MCF 10A (cell line): ENCODE results near the gene TBC1D17. TPM values are rescaled to one million over a fixed set of nuclear protein-coding genes. Genes with fewer than 3 reads are reported as not detected.
"Not testable (repeated sequence)": the region's sequence is repeated elsewhere in the genome, so short reads cannot be mapped to it uniquely, and the experiment has no call there.

Experiments
- BruUV-seq: library from RNA; stranded (reverse); fragments of 400-500 nt; replicated peaks from 2 replicates; lab custom pipeline; 2021; lab: Mats Ljungman, UMichigan
- CTCF ChIA-PET: fragments of 300-600 bp; sonication (Branson Sonifier 250); formaldehyde crosslinking; extraction: SDS; loops from one replicate; lab custom pipeline; 2021; ENCODE audit warnings: antibody characterized with exemption, inconsistent platforms; lab: Yijun Ruan, JAX
- POLR2A ChIA-PET: fragments of 300-600, 350-650 bp; sonication (Branson Sonifier 250); formaldehyde crosslinking; extraction: SDS; loops from one replicate; lab custom pipeline; 2020; ENCODE audit warnings: antibody characterized with exemption, inconsistent platforms; lab: Yijun Ruan, JAX
- DNase-seq: peaks from one replicate; pipeline ENCODE4 v3.0.0-alpha.2; 2018; ENCODE audit not compliant: unreplicated experiment
- H3K27ac Mint-ChIP-seq: one replicate; pipeline ENCODE4 v1.8.0; 2022; ENCODE audit warnings: mild to moderate bottlenecking, low read depth, mixed read lengths; ENCODE audit not compliant: unreplicated experiment
- H3K27me3 Mint-ChIP-seq: one replicate; pipeline ENCODE4 v1.8.0; 2022; ENCODE audit warnings: mixed read lengths; ENCODE audit not compliant: insufficient read depth, unreplicated experiment
- H3K36me3 Mint-ChIP-seq: one replicate; pipeline ENCODE4 v1.8.0; 2022; ENCODE audit warnings: mild to moderate bottlenecking, moderate library complexity, mixed read lengths; ENCODE audit not compliant: insufficient read depth, unreplicated experiment
- H3K4me1 Mint-ChIP-seq: one replicate; pipeline ENCODE4 v1.8.0; 2022; ENCODE audit warnings: mixed read lengths; ENCODE audit not compliant: insufficient read depth, unreplicated experiment
- H3K4me3 Mint-ChIP-seq: one replicate; pipeline ENCODE4 v1.8.0; 2022; ENCODE audit warnings: mild to moderate bottlenecking, moderate library complexity, mixed read lengths; ENCODE audit not compliant: unreplicated experiment
- H3K9me3 Mint-ChIP-seq: one replicate; pipeline ENCODE4 v1.8.0; 2022; ENCODE audit warnings: mixed read lengths; ENCODE audit not compliant: unreplicated experiment
- intact Hi-C: fragments of 100-400 bp; cut with micrococcal nuclease; formaldehyde crosslinking; loops from 2 replicates; pipeline ENCODE4 v1.14.1; 2022
- total RNA-seq: library from RNA; stranded (reverse); gene quantifications from 2 replicates; pipeline ENCODE4 v1.2.3, GENCODE V29; 2022
- TF ChIP-seq, protein P1 (sequence below): fragments of 200-600 bp; IDR thresholded peaks from one replicate; pipeline ENCODE4 v1.8.0; 2022; ENCODE audit warnings: antibody characterized with exemption, mild to moderate bottlenecking; ENCODE audit not compliant: unreplicated experiment

Gene TBC1D17
- total RNA-seq, 1 experiment from 2014 or later, result 25.5 TPM

DNA sequence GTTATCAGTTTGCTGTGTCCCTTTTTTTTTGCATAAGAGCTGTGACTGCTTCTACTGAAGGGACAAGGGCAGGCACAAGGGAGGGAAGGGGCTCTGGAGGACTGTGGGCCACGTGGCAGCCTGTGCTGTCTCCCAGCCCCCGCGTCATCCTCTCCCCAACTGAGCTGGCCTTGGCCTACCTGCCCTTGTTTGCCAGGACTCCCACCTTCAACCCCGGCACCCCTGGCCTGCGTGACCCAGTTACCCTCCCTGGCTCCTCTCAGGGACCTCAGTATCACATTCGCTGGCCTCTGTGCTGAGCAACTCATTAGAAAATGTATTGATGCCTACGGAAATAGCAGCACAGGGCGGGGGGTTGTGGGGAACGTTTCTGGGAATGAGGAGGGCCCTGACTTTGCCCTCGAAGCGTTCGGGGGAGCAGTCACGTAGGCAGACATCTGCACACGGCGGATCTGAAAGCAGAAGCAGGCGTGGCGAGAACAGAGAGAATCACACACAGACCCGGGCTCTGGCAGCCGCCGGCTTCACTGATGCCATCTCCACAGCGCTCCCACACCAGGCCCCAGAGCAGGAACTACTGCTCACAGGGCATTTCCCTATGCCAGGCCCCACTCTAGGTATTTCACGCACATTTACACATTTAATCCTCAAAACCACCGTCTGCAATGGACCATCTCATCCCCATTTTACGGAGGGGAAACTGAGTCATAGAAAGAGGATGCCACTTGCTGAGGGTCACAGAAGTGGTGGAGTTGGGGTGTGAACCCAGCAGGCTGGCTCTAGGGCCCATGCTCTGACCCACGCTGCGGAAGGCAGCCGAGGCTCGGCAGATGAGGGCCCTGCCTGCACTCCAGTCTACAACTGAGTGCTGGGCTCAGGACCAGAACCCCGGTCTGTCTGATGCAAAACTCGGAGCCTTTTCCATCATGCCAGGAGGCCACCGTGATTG, 45.8 kb downstream of the TBC1D17 start:
- CTCF ChIA-PET, result no interaction called here
- intact Hi-C loops, result no loop called here
- H3K36me3 Mint-ChIP-seq, result peaks cover 51% of the 10 kb centered on the region
- BruUV-seq, result no TSS peak
- TF ChIP-seq, protein P1, sequence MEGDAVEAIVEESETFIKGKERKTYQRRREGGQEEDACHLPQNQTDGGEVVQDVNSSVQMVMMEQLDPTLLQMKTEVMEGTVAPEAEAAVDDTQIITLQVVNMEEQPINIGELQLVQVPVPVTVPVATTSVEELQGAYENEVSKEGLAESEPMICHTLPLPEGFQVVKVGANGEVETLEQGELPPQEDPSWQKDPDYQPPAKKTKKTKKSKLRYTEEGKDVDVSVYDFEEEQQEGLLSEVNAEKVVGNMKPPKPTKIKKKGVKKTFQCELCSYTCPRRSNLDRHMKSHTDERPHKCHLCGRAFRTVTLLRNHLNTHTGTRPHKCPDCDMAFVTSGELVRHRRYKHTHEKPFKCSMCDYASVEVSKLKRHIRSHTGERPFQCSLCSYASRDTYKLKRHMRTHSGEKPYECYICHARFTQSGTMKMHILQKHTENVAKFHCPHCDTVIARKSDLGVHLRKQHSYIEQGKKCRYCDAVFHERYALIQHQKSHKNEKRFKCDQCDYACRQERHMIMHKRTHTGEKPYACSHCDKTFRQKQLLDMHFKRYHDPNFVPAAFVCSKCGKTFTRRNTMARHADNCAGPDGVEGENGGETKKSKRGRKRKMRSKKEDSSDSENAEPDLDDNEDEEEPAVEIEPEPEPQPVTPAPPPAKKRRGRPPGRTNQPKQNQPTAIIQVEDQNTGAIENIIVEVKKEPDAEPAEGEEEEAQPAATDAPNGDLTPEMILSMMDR, result no peak
- POLR2A ChIA-PET, result no interaction called here
- H3K27me3 Mint-ChIP-seq, result no peaks in the 10 kb centered on the region
- H3K4me1 Mint-ChIP-seq, result peaks cover 15% of the 10 kb centered on the region
- no peak overlapping the region for H3K4me3 Mint-ChIP-seq
- DNase-seq, result no peak
- H3K9me3 Mint-ChIP-seq, result no peaks in the 10 kb centered on the region
- no peak overlapping the region for H3K27ac Mint-ChIP-seq

DNA sequence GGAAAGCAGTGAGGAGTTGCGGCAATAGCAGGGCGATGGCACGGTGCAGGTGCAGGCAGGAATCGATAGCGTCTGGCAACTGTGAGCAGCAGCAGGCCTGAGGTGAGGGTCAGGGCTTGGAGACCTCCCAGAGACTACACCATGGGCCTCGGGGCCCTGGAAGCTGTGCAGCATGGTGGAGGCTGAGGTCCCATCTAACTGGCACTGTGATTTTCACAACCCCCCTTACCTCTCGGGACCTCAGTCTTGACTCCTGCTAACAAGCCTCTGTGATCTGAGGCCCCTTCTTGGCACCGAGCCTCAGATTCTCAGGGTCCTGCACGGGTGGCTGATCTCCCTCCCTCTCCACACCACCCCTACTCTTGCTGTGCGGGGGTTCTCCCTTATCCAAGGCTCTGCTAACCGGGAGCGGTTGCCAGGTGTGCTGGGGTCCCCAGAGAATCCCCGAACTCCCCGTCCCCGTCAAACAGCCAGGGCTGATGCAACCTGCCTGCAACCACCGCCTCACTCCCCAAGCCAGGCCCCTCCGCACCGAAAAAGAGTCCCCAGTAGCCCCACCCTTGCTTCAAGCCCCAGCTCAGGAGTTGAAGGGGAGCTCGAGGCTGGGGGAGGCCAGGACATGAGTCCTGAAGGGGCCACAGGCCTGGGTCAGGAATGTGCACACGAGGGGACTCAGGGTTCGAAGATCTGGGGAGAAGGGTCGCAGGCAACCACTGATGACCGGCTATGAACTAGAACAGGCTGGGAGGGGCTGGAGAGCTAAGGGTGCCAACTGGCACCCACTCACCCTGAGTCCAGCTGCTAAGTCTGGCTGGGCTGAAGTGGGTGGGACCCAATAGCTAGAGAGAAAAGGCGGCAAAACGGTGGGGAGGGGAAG, 46.7 kb downstream of the TBC1D17 start:
- no peak overlapping the region for H3K27ac Mint-ChIP-seq
- BruUV-seq, result no TSS peak
- H3K36me3 Mint-ChIP-seq, result peaks cover 56% of the 10 kb centered on the region
- peaks cover 15% of the 10 kb centered on the region for H3K4me1 Mint-ChIP-seq
- no peaks in the 10 kb centered on the region for H3K27me3 Mint-ChIP-seq
- POLR2A ChIA-PET, result interaction anchor here (0.6 to 0.9 kb wide), 2 partner anchors 38 to 46 kb away, joined by 4 read pairs; partner anchors contain the start of gene TBC1D17
- CTCF ChIA-PET, result interaction anchor here (0.6 to 0.7 kb wide), 2 partner anchors 11 to 634 kb away, joined by 3 read pairs; no protein-coding TSS in a partner anchor
- H3K4me3 Mint-ChIP-seq, result no peak overlapping the region
- intact Hi-C loops, result no loop called here
- TF ChIP-seq, protein P1, result no peak
- DNase-seq, result no peak
- no peaks in the 10 kb centered on the region for H3K9me3 Mint-ChIP-seq

DNA sequence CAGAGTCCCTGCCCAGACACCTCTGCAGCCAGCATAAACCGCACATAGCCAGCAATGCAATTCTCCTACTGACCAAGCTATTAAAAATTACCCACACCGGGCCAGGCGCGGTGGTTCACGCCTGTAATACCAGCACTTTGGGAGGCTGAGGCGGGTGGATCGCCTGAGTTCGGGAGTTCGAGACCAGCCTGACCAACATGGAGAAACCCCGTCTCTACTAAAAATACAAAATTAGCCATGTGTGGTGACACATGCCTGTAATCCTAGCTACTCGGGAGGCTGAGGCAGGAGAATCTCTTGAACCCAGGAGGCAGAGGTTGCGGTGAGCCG, 47.3 kb downstream of the TBC1D17 start:
- ChIA-PET CTCF (interaction anchor here (0.7 kb wide), 1 partner anchor 12 kb away, joined by 3 read pairs; no protein-coding TSS in a partner anchor), POLR2A (interaction anchor here (0.6 to 0.9 kb wide), 2 partner anchors 38 to 47 kb away, joined by 4 read pairs; partner anchors contain the start of gene TBC1D17)
- peaks cover 17% of the 10 kb centered on the region for H3K4me1 Mint-ChIP-seq
- H3K9me3 Mint-ChIP-seq, H3K27me3 Mint-ChIP-seq, H3K27ac Mint-ChIP-seq, H3K4me3 Mint-ChIP-seq, BruUV-seq, intact Hi-C loops, DNase-seq: not testable (repeated sequence)
- peaks cover 56% of the 10 kb centered on the region for H3K36me3 Mint-ChIP-seq

DNA sequence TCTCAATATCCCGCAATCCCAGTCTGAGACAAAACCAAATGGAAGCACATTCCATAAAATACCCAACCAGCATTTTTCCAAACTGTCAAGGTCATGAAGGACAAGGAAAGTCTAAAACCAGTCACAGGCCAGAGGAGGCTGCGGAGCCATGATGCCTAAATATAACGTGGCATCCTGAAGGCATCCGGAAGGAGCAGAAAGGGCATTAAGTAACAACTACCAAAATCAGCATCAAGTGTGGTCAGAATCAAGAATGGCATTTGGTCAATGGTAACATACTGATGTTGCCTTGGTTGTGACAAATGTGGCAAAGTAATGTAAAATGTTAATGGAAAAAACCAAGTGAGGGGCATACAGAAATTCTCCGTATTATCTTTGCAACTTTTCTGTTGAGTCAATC, 48.0 kb downstream of the TBC1D17 start:
- TF ChIP-seq, protein P1, result no peak
- ChIA-PET POLR2A (no interaction called here), CTCF (no interaction called here)
- DNase-seq, result no peak
- Mint-ChIP-seq H3K9me3 (no peaks in the 10 kb centered on the region), H3K36me3 (peaks cover 57% of the 10 kb centered on the region), H3K4me1 (peaks cover 23% of the 10 kb centered on the region), H3K27me3 (no peaks in the 10 kb centered on the region), H3K27ac (no peak overlapping the region), H3K4me3 (no peak overlapping the region)
- no TSS peak for BruUV-seq
- intact Hi-C loops, result no loop called here
